Measurements from ENCODE around the gene SCAMP3.
A peak's percentile ranks its signal among the peaks of the same experiment; 100 is the strongest.

The SCAMP3 gene

DNA sequence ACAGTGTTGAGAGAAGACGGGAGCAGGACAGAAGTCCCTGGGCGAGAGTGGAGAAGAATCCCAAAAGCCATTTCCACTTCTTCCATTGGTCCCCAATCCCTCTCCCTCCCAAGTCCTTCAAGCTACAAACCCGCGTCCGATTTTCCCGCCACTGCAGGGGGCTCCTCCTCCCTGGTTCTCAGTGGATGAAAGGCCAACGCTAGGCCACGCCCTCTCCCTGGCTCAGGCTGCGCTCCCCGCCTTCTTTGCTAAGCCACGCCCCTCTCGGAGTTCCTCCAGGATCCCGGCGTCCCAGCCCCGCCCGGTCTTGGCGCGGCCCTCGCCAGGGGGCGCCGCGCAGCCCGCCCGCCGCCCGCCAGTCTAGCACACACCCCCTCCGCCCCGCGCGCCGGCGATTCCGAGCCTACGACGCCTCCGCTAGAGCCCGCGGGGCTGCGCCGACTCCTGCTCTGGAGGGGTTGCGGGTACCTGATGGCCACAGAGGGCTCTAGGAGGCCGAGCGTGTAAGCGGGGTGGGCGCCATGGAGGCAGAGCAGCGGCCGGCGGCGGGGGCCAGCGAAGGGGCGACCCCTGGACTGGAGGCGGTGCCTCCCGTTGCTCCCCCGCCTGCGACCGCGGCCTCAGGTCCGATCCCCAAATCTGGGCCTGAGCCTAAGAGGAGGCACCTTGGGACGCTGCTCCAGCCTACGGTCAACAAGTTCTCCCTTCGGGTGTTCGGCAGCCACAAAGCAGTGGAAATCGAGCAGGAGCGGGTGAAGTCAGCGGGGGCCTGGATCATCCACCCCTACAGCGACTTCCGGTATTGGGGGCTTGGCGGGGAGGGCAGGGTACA, 15.1 kb upstream of the SCAMP3 start, which contains the start of gene HCN3:
TSS of gene HCN3 (plus strand) at position 394 of the 832 bp plus-strand sequence. CDS start at position 522, 128 bp downstream.
- Histone ChIP-seq H3K9me3 (ENCODE audit: control insufficient read depth, insufficient read depth, low read length) (no peaks in the 10 kb centered on the region), H3K36me3 (ENCODE audit: insufficient read depth, low read length) (no peaks in the 10 kb centered on the region), H3K4me1 (ENCODE audit: insufficient read depth, low read length) (peaks cover 11% of the 10 kb centered on the region), H3K9ac (ENCODE audit: low read depth, low read length) (peak within 1 kb of the TSS; percentile 74; the same call in 1 of the 2 replicates)

DNA sequence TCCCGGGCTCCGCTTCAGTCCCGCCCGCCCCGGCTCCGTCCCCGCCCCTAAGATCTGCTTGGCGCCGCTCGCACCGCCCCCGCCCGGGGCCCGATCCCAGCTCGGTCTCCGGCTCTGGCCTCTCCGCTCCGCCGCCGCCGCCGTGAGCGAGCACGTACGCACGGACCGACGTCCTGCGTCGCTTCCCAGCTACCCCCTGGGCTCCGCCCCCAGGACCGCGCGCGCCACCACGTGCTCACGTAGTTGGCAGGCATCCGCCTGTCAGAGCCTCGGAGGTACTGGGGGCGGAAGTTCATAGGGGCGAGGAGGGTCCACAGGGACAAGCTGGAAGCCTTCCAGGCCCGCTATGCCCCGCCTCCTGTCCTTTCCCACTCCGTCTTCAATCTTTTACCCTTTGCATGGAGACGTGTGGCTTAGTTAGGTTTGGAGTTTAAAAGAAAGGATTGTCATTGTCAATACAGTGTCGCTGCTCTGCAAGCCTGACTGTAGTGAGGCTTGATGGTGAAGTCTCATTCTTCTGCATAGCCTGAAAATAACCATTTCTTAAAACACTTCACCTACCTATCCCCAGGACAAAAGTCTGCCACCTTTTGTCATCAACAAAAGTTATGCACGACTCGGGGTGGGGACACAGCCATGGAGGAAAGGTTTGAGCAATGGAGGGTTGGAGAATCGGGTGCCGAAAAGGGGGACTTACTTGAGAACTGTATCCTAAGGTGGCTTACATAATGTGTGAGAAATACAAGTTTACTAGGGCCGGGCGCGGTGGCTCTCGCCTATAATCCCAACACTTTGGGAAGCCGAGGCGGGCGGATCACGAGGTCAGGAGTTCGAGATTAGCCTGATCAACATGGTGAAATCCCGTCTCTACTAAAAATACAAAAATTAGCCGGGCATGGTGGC, 11.4 kb upstream of the SCAMP3 start, which contains the start of gene CLK2:
TSS of gene CLK2 (minus strand) at position 162 of the 903 bp plus-strand sequence. CDS start 2,527 bp downstream, outside the sequence.
- Histone ChIP-seq H3K9me3 (ENCODE audit: control insufficient read depth, insufficient read depth, low read length) (no peaks in the 10 kb centered on the region), H3K4me1 (ENCODE audit: insufficient read depth, low read length) (peaks cover 1% of the 10 kb centered on the region), H3K9ac (ENCODE audit: low read depth, low read length) (peak within 1 kb of the TSS; percentile 52), H3K36me3 (ENCODE audit: insufficient read depth, low read length) (peaks cover 20% of the 10 kb centered on the region)

DNA sequence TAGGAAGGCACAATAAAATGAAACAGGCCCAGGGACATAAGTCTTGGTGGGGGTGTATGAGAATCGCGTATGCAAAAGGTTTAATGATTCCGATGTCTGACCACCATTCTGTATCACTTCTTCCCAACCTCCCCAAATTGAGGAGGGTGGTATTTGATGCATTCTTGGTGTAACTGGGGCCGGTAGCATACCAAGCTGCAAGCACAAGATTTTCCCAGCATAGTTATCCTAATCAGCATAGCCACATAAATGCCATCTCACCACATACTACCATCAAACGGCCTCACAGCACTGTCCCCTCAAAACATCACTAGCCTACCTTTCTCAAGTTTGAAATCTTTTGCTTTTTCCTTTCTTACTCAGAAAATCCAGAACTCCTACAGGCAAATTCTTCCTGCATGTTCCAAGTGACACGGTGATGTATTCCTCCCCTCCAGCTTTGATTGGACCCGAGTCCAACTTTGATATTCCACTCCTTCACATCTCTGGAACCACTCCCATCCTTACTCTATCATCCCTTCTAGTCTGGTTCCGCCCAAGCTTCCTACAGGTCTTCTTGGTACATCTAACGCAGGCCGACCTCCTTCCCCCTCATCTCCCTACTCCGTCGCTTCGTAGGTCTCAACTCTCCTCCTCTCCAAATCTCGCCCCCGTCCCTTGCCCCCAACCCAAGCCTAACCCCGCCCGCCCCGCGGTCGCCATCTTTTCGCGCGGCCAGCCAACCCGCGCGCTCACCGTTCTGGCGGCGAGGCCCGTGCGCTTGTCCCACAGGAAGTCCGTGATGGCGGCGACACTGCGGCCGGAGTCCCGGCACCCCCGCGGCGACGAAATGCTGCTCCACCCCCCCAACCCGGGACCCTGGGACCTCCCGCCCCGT, 10.5 kb upstream of the SCAMP3 start:
- Histone ChIP-seq H3K36me3 (ENCODE audit: insufficient read depth, low read length) (peaks cover 29% of the 10 kb centered on the region), H3K4me1 (ENCODE audit: insufficient read depth, low read length) (no peaks in the 10 kb centered on the region), H3K9me3 (ENCODE audit: control insufficient read depth, insufficient read depth, low read length) (no peaks in the 10 kb centered on the region), H3K9ac (ENCODE audit: low read depth, low read length) (peak overlapping the region; percentile 52)

DNA sequence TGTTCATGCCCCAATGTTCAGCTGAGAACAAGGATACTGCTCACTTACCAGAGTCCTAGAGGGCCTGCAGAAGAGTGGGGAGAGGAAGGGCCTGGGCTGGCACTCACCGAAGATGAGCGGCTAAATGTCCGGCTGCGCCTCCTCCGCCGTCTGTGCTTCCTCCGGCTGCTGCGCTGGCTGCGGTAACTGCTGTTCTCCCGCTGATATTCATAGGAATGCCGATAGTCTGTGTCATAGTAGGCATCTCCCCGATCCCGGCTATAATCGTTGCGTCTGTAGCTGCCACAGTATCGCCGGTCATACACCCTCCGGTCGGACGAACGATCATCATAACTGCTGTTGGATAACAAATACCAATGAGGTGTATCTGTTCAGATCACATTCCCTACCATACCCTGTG, 7.2 kb upstream of the SCAMP3 start:
- peaks cover 53% of the 10 kb centered on the region for H3K36me3 ChIP-seq (ENCODE audit: insufficient read depth, low read length)
- H3K9ac ChIP-seq (ENCODE audit: low read depth, low read length) = no peak overlapping the region

DNA sequence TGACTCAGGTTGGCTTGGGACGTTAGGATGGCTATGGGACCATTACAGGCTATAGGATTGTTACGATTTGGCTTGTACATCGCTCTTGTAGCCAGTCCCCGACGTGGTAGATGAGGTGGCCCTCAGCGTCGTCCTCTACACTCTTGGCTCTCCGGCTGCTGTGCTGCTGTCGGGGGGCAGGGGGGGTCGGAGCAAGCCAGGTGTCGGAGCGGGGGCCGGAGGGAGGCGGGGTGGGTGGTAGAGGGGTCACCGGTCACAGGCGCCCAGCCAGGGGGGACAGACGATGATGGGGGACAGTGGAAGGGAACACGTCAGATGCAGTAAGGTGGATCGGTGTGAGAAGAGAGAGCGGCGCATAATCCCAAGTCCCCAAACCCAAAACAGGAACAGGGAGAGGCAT, 6.5 kb upstream of the SCAMP3 start:
- Histone ChIP-seq H3K36me3 (ENCODE audit: insufficient read depth, low read length) (peaks cover 61% of the 10 kb centered on the region), H3K9me3 (ENCODE audit: control insufficient read depth, insufficient read depth, low read length) (no peaks in the 10 kb centered on the region), H3K4me1 (ENCODE audit: insufficient read depth, low read length) (no peaks in the 10 kb centered on the region), H3K9ac (ENCODE audit: low read depth, low read length) (no peak overlapping the region)

More for the DNA sequence above, 7.2 kb upstream of the SCAMP3 start:
- Histone ChIP-seq H3K9me3 (ENCODE audit: control insufficient read depth, insufficient read depth, low read length) (no peaks in the 10 kb centered on the region), H3K4me1 (ENCODE audit: insufficient read depth, low read length) (no peaks in the 10 kb centered on the region)

DNA sequence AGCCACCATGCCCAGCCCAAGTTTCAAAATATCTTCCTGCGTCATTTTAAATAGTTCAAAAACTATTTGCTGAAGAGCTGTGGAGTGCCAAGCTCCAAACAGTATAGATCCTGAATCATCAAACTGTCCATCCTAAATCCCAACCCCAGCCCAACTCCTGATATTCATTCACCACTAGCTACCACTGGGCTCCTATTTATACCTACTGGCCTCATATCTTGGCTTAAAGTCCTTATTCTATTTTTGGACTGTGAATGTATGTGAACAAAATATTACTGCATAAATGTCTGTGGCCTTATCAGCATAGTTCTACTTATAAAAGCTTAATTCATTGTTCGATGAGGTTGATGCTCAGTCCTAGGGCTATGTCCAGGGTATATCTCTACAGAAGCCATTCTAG, 5.2 kb upstream of the SCAMP3 start:
- H3K36me3 ChIP-seq (ENCODE audit: insufficient read depth, low read length) = peaks cover 62% of the 10 kb centered on the region

DNA sequence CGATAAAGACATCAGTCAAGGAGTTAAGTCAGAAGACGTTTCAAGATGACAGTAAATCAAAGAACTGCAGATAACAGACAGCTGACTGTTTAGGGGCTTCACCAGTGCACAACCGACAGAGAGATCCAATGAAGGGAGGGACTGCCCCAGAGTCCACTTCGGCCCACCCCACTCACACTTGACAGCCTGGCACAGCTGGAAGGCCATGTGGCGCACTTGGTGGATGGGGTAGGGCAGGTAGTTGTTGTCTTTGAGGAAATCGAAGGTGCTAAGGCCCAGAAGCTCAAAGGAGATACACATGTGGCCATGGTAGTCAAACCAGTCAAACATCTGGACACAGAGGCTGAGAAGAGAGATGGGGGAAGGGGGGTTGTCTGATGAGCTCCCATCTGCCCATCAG, 4.4 kb upstream of the SCAMP3 start:
- Histone ChIP-seq H3K9ac (ENCODE audit: low read depth, low read length) (no peak overlapping the region), H3K36me3 (ENCODE audit: insufficient read depth, low read length) (peaks cover 59% of the 10 kb centered on the region), H3K9me3 (ENCODE audit: control insufficient read depth, insufficient read depth, low read length) (no peaks in the 10 kb centered on the region), H3K4me1 (ENCODE audit: insufficient read depth, low read length) (no peaks in the 10 kb centered on the region; the same call in 1 of the 2 replicates)

More for the DNA sequence above, 5.2 kb upstream of the SCAMP3 start:
- no peaks in the 10 kb centered on the region for H3K9me3 ChIP-seq (ENCODE audit: control insufficient read depth, insufficient read depth, low read length)
- no peak overlapping the region for H3K9ac ChIP-seq (ENCODE audit: low read depth, low read length)
- H3K4me1 ChIP-seq (ENCODE audit: insufficient read depth, low read length) = no peaks in the 10 kb centered on the region

DNA sequence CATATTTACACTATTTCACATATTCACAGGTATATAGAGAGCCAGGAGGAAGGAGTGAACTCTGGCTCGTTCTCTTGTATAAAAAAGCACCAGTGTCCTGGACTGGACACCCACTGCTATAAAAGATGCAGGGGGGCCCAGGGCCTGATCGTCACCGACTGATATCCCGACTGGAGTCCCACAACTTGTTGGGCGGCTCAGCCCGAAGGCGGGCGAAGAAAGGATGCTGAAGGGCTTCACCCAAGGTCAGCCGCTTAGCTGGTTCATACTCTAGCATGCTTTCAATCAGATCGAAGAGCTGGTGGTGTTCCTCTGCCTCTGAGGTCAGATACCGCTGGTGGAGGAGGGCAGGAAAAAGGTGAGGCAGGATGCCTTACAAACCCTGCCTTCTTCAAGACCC, 907 bp upstream of the SCAMP3 start:
- Histone ChIP-seq H3K36me3 (ENCODE audit: insufficient read depth, low read length) (peaks cover 37% of the 10 kb centered on the region), H3K9ac (ENCODE audit: low read depth, low read length) (no peak overlapping the region), H3K9me3 (ENCODE audit: control insufficient read depth, insufficient read depth, low read length) (no peaks in the 10 kb centered on the region), H3K4me1 (ENCODE audit: insufficient read depth, low read length) (peaks cover 6% of the 10 kb centered on the region; the same call in 1 of the 2 replicates)

DNA sequence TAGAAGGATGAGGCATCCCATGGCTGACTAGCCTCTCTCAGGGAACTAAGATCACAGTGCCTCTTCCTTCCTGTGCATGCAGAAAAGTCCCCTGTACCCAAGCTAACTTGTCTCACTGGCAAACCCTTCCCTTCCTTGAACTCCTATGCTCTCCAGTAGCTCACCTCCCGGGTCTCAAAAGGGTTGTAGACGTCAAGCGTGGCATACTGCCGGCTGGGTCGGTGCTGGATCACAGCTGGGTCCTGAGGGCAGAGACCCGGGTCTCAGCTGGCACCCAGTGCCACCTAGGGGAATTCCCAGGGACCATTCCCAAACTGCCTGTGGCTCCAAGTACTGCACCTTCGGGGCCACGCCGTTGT, 688 bp downstream of the SCAMP3 start:
- Histone ChIP-seq H3K4me1 (ENCODE audit: insufficient read depth, low read length) (peaks cover 6% of the 10 kb centered on the region; the same call in 1 of the 2 replicates), H3K9ac (ENCODE audit: low read depth, low read length) (peak overlapping the region; percentile 66), H3K9me3 (ENCODE audit: control insufficient read depth, insufficient read depth, low read length) (no peaks in the 10 kb centered on the region), H3K36me3 (ENCODE audit: insufficient read depth, low read length) (peaks cover 28% of the 10 kb centered on the region)

DNA sequence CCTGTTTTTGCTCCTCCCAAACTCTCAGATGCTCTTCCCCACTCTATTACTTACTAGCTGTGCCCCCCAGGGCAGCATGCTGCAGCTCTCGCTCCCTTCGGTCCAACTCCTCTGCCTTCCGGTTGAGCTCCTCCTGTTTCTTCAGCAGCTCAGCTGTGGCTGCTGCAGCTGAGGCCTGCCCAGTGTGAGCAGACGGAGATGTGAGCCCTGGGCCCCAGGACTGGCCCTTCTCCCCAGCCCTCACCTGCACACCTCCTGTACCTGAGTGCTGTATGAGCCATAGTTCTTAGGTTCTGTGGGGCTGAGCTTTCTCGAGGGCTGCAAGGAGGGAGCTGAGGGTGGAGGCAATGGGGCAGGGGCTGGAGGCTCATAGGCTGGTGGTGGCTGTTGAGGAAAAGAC, 1.9 kb downstream of the SCAMP3 start:
- H3K36me3 ChIP-seq (ENCODE audit: insufficient read depth, low read length) = peaks cover 18% of the 10 kb centered on the region
- H3K9me3 ChIP-seq (ENCODE audit: control insufficient read depth, insufficient read depth, low read length) = no peaks in the 10 kb centered on the region
- H3K4me1 ChIP-seq (ENCODE audit: insufficient read depth, low read length) = peaks cover 6% of the 10 kb centered on the region; the same call in 1 of the 2 replicates
- no peak overlapping the region for H3K9ac ChIP-seq (ENCODE audit: low read depth, low read length)

DNA sequence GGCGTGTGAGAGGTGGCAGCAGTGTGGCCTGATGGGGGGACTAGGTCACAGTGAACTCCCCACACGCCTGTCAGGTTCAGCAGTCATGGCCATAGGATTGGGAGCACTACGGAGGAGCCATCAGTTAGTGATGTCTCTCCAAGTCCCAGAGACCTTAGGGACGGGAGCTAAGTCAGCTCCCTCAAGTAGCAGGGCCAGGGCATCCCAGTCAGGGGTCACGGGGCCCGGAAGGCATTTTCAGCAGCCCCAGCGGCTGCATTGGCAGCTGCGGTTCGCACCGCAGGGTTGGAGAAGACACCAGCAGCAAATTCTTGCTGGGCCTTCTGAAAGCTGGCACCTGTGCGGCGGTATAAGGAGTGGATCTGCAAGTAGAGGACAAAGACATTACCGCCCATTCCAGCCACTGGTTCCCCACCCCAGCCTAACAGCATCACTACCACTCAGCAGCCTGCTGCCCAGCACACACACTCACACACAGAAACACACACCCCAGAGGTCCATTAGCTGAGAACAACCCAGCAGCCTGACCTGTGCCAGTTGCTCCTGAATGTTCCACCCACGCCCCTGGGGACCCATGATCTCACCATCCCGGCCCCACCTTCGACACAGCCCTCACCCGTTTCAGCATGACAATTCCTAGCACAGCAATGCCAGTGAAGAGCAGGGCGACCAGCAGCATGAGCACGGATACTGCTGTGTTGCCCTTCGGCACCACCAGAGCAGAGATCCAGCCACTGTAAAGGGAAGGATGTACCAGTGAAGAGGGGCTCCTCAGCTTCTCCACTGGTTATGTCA, 5.9 kb downstream of the SCAMP3 start:
- Histone ChIP-seq H3K9ac (ENCODE audit: low read depth, low read length) (peak overlapping the region; percentile 62), H3K4me1 (ENCODE audit: insufficient read depth, low read length) (peaks cover 3% of the 10 kb centered on the region; the same call in 1 of the 2 replicates), H3K9me3 (ENCODE audit: control insufficient read depth, insufficient read depth, low read length) (no peaks in the 10 kb centered on the region), H3K36me3 (ENCODE audit: insufficient read depth, low read length) (0 out of 2 replicates have a peak, but pooled peaks cover 4% of the 10 kb centered on the region)

DNA sequence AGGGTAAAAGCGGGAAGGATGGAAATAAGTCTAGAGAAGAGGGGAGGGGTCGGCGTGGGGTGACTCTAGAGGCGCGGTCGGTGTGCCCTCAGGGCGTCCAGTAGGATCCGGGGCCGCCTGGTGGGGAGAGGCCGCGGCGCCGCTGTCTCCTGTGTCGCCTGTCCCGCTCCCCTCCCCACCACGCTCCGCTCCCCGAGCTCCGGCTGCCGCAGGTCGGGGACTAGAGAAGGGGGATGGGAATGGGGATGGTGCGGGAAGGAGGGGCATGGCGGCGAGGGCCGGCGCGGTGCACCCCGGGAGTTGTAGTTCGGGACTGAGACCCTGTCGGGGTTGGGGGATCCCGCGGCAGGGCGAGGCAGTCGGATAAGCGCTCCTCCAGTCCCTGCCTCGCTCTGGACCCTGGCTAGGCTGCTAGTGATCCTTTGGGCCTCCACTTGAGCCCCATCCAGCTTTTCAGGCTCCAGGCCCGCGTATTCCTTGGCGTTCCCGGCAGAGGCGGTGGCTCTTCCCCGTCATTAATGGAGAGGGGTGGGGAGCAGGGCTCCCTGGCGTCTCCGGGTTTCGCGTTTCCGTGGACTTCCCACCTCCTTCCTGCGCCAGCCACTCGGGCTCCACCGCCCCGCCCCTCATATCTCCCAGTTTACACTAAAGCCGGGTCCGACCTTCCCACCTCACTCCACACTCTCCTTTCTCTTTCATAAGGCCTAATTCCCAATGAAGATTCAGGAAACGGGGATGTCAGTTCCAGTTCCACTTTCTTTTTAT, 6.7 kb downstream of the SCAMP3 start, which contains the start of gene ENTREP3:
TSS of gene ENTREP3 (minus strand) at position 241 of the 765 bp plus-strand sequence. CDS start 606 bp downstream, outside the sequence.
- 0 out of 2 replicates have a peak, but pooled peaks cover 4% of the 10 kb centered on the region for H3K36me3 ChIP-seq (ENCODE audit: insufficient read depth, low read length)
- H3K4me1 ChIP-seq (ENCODE audit: insufficient read depth, low read length) = peaks cover 3% of the 10 kb centered on the region; the same call in 1 of the 2 replicates
- H3K9me3 ChIP-seq (ENCODE audit: control insufficient read depth, insufficient read depth, low read length) = no peaks in the 10 kb centered on the region
- H3K9ac ChIP-seq (ENCODE audit: low read depth, low read length) = peak within 1 kb of the TSS; percentile 62
